EL (cell line): Measurements from ENCODE around the gene LRBA.
"Not testable (repeated sequence)": the region's sequence is repeated elsewhere in the genome, so short reads cannot be mapped to it uniquely, and the experiment has no call there.

Experiments used
- DNase-seq: peaks from one replicate; pipeline ENCODE4 v3.0.0-alpha.2; 2016

The LRBA gene, protein sequence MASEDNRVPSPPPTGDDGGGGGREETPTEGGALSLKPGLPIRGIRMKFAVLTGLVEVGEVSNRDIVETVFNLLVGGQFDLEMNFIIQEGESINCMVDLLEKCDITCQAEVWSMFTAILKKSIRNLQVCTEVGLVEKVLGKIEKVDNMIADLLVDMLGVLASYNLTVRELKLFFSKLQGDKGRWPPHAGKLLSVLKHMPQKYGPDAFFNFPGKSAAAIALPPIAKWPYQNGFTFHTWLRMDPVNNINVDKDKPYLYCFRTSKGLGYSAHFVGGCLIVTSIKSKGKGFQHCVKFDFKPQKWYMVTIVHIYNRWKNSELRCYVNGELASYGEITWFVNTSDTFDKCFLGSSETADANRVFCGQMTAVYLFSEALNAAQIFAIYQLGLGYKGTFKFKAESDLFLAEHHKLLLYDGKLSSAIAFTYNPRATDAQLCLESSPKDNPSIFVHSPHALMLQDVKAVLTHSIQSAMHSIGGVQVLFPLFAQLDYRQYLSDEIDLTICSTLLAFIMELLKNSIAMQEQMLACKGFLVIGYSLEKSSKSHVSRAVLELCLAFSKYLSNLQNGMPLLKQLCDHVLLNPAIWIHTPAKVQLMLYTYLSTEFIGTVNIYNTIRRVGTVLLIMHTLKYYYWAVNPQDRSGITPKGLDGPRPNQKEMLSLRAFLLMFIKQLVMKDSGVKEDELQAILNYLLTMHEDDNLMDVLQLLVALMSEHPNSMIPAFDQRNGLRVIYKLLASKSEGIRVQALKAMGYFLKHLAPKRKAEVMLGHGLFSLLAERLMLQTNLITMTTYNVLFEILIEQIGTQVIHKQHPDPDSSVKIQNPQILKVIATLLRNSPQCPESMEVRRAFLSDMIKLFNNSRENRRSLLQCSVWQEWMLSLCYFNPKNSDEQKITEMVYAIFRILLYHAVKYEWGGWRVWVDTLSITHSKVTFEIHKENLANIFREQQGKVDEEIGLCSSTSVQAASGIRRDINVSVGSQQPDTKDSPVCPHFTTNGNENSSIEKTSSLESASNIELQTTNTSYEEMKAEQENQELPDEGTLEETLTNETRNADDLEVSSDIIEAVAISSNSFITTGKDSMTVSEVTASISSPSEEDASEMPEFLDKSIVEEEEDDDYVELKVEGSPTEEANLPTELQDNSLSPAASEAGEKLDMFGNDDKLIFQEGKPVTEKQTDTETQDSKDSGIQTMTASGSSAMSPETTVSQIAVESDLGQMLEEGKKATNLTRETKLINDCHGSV (N-terminal part only)

DNA sequence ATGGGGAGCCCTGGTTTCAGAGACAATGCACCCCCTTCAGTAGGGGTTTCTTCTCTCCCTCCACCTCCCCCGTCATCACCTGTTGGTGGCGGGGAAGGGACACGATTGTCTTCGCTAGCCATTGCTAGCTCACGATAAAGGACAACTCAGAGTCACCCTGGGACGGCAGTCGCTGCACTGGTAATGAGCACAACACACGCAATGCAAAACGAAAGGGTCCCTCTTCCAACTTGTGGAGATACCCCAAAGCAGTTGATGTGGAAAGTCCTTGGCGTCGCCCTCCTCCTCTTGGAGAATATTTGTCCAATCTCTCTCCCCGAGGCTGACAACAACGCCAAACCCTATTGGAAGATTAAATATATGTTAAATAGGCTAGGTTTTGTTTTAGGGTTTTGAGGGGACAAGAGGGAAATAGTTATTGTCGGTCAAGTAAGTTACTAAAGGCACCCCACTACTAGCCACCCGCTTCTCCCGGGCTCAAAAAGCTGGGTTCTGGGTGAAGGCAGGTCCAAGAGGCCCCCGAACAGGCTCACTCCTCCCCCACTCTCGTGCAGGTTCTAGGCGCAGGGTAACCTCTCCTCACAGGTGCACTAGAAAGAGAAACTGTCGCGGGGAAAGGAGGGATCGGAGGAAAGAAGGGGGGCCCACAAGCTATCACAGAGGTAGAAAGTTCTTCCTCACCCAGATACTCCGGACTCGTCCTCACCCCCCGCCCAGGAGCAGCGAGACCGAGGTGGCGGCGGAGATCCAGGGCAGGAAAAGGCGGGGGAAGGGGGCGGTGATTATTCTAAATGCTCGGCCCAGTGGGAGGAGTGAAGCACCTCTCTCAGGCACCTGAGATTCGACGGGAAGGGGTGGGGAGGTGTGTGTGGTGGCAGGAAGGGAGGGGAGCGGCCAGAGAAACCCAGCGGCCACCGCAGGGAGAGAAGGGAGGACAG is at the start of gene LRBA:
Gene LRBA (minus strand): TSS at position 764 of the 938 bp plus-strand sequence. CDS start 642 bp downstream, at position 122.
- DNase-seq, result peak; percentile 68

DNA sequence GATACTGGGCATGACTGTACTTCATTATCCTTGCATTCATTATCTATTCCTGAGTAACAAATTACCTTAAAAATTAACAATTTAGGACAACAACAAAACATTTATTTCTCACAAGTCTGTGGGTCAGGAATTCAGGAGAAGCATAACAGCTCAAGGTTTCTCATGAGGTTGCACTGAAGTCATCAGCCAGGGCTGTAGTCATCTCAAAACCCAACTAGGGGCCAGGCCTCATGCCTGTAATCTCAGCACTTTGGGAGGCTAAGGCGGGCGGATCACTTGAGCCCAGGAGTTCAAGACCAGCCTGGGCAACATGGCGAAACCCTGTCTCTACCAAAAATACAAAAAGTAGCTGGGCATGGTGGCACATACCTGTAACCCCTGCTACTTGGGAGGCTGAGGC is 48.1 kb upstream of the LRBA start:
- not testable (repeated sequence) for DNase-seq

- DNase-seq, result peak; percentile 23
Observed at GRCh38 chr4:151055539-151055938, 40.5 kb upstream of the LRBA start.

- DNase-seq, result no peak
Observed at GRCh38 chr4:151052785-151053184, 37.7 kb upstream of the LRBA start.

DNA sequence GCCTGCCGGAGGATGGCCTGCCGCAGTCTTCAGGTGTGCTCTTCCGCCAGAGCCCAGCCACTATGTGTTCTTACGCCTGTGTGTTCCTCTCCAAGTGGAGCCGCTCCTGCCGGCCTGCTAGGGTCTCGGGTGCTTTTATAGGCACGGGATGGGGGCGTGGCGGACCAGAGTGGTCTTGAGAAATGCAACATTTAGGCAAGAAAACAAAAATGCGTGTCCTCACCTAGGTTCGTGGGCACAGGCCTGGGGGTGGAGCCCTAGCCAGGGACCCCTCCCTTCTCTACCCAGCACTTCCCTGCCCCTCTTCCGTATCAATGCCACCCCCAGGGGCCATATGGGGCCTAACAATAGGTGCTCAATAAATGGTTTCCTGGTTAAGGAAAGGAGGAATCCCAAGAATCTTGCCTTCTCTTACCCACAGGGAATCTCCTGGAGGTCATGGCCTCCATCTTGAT is 34.4 kb upstream of the LRBA start:
- DNase-seq, result no peak

DNA sequence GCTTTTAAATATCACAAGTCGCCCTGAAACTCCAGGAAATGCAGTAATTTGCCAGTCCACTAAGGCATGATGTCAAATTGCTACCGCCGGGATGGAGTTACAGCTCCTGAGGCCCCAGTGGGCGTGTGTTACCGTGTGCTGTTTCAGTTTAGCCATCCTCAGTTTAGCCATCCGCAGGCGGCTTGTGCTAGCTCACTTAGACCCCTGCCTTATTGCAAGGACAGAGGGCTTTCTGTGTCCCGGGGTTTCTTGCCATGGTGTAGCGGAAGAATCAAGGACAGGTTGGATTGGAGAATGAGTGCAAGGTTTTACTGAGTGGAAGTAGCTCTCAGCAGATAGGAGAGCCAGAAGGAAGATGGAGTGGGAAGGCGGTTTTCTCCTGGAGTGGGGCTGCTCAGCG is 33.8 kb upstream of the LRBA start:
- no peak for DNase-seq

DNA sequence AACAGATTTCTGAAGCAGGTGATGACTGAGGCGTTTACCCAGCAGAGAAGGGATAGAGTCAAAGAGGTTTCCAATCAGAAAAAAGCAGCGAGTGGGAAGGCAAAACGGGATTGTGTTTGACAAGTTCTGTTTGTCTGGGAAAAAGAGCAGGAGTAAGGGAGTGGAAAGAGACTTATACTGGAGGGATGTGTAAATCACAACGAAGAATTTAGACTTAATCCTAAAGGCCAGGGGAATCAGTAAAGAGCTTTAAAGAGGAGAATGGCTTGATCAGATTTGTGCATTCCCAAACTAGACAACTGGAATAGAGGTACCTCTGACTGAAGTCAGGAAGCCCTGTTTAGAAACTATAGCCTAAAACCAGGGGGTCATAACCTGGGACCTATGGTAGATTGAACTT is 31.5 kb upstream of the LRBA start:
- no peak for DNase-seq

DNA sequence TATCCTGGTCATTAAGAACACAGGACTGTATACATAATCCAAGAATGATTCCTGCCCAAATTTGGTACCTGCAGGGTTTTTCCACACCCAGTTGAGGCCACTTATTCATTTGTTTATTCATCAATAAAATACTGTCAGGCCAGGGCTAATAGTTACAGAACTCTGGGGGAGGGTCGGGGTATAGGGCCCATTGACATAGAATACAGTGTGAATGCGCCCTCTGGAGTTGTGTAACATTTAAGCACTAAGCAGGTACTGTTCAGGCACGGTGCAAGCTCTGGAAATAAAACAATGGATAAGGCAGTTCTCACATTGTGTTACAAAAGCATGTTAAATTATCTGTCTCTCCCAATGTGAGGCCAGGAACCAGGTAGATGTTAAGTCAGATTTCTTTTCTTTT is 30.8 kb upstream of the LRBA start:
- DNase-seq, result peak; percentile 3

DNA sequence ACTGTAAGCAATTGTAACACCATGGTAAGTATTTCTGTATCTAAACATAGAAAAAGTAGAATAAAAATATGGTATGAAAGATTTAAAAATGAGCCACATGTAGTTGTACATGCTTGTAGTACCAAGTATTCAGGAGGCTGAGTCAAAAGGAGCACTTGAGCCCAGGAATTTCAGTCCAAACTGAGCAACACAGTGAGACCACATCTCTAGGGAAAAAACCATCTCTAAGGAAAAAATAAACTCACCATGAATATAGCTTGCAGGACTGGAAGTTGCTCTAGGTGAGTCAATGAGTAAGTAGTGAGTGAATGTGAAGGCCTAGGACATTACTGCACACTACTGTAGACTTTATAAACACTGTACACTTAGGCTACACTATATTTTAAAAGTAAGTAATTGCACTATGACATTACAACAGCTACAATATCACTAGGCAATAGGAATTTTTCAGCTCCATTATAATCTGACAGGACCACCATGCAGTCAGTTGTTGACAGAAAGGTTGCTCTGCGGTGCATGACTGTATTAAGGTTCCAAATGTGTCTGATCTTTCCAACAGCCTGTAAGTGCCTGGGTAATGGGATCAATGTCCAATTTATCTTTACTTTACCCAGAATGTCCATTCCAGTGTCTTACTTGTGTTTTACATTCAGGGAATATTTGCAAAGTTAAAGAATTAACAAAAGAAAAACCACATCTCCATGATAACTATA is 28.9 kb upstream of the LRBA start:
- DNase-seq, result no peak

DNA sequence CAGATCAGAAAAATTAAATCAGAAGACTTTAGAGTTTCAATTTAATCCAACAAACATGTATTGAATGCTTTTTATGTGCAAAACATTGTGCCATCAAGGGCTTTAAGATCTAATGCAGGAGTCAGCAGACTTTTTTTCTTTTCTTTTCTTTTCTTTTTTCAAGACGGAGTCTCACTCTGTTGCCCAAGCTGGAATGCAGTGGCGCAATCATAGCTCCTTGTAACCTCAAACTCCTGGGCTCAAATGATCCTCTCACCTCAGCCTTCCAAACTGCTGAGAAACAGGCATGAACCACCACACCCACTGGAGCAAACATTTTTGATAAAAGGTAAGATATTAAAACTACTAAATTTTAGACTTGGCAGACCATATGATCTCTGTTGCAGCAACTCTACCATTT is 24.6 kb upstream of the LRBA start:
- no peak for DNase-seq

DNA sequence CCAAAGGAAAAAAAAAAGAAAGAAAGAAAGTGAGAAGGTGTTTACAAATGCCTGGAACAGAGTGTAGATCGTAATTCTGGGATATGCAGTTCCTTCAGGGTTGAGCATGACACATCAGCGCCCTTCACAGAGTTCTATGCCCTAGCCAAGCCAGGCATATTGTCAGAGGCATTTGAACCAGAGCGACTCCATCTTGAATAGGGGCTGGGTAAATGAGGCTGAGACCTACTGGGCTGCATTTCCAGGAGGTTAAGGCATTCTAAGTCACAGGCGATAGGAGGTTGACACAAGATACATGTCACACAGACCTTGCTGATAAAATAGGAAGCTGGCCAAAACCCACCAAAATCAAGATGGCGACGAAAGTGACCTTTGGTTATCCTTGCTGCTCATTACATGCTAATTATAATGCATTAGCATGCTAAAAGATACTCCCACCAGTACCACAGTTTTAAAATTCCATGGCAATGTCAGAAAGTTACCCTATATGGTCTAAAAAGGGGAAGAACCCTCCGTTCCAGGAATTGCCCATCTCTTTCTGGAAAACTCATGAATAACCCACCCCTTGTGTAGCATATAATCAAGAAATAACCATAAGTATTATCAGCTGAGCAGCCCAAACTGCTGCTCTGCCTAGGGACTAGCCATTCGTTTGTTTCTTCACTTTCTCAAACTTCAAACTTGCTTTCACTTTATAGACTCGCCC is 23.5 kb upstream of the LRBA start:
- no peak for DNase-seq

DNA sequence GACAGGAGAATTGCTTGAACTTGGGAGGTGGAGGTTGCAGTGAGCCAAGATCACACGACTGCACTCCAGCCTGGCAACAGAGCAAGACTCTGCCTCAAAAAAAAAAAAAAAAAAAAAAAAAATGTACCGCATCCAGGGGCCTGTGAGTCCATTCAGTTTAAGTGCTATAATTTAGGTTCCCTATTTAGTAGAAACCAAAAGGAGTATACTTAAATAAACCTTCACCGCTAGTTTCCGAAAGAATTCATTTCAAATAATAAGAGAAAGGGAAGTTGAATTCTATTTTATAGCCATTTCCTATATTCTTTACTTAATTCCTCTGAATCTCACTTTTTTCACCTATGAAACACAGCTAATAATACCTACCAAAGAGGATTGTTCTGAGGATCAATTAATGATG is 20.8 kb upstream of the LRBA start:
- DNase-seq, result no peak

DNA sequence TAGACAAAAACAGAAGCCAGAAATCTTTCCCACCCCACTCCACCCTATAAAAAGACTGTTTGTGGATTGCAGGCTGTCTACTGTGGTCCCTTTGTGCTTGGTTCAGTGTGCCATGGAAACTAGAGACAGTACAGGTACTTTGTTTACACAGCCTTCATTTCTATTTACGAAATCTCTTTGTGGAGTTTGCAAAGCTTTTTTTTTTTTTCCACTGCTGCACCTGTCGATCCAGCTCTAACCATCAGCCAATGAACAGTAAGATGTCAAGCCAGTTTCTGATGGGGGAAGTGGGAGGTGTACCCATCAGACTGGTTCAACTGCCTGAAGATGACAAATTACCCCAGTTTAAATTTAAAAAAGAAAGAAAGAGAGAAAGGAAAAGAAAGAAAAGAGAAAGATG is 20.2 kb upstream of the LRBA start:
- DNase-seq, result no peak

- DNase-seq, result no peak
Observed at GRCh38 chr4:151034829-151035228, 19.7 kb upstream of the LRBA start.

GRCh38 chr4:151031831-151032605 is 16.9 kb upstream of the LRBA start:
- DNase-seq, result peak; percentile 61

GRCh38 chr4:151029537-151029936 is 14.5 kb upstream of the LRBA start:
- DNase-seq, result no peak

- not testable (repeated sequence) for DNase-seq
Observed at GRCh38 chr4:151029006-151029405, 13.9 kb upstream of the LRBA start.

GRCh38 chr4:151025759-151026158 is 10.7 kb upstream of the LRBA start:
- no peak for DNase-seq

GRCh38 chr4:151022586-151022985 is 7.5 kb upstream of the LRBA start:
- DNase-seq, result no peak
